Neural crest cell (in vitro differentiated cells): Measurements from ENCODE around the gene C9orf50. TPM values are rescaled to one million over a fixed set of nuclear protein-coding genes. Genes with fewer than 3 reads are reported as not detected.

Experiments used
- DNase-seq: peaks from one replicate; pipeline ENCODE4 v3.0.0; 2021; ENCODE audit warnings: low read depth, mixed read lengths, low spot score
- H3K27ac Mint-ChIP-seq: one replicate; pipeline ENCODE4 v1.8.0; 2021; ENCODE audit warnings: mild to moderate bottlenecking, mixed read lengths; ENCODE audit not compliant: unreplicated experiment
- H3K27me3 Mint-ChIP-seq: 2 replicates; pipeline ENCODE4 v1.8.0; 2021; ENCODE audit warnings: low read depth, mild to moderate bottlenecking, mixed read lengths
- H3K36me3 Mint-ChIP-seq: 2 replicates; pipeline ENCODE4 v1.8.0; 2021; ENCODE audit warnings: low read depth, mild to moderate bottlenecking, mixed read lengths
- H3K4me1 Mint-ChIP-seq: 2 replicates; pipeline ENCODE4 v1.8.0; 2021; ENCODE audit warnings: mixed read lengths
- H3K4me3 Mint-ChIP-seq: one replicate; pipeline ENCODE4 v1.8.0; 2021; ENCODE audit warnings: mild to moderate bottlenecking, mixed read lengths
- H3K9me3 Mint-ChIP-seq: 2 replicates; pipeline ENCODE4 v1.8.0; 2021; ENCODE audit warnings: mixed read lengths
- CTCF ChIP-seq: fragments of 200-600 bp; sonication (generic); conservative IDR thresholded peaks from 2 replicates; pipeline ENCODE4 v1.5.0; 2021; ENCODE audit warnings: antibody characterized with exemption, mild to moderate bottlenecking
- total RNA-seq: library from RNA; stranded (reverse); gene quantifications from 2 replicates; pipeline ENCODE4 v1.2.1, GENCODE V29; 2021

The C9orf50 gene
- total RNA-seq, 1 donor from 2014 or later, result 0.26 TPM

- TF ChIP-seq CTCF, result no peak
- Mint-ChIP-seq H3K27me3 (no peaks in the 10 kb centered on the region), H3K27ac (no peak overlapping the region), H3K4me3 (no peak overlapping the region), H3K4me1 (peaks cover 53% of the 10 kb centered on the region), H3K9me3 (no peaks in the 10 kb centered on the region), H3K36me3 (no peaks in the 10 kb centered on the region)
- no peak for DNase-seq
Observed at GRCh38 chr9:129567329-129567728, 53.6 kb downstream of the C9orf50 start.

- H3K9me3 Mint-ChIP-seq, result no peaks in the 10 kb centered on the region
- no peaks in the 10 kb centered on the region for H3K36me3 Mint-ChIP-seq
- H3K4me1 Mint-ChIP-seq, result peaks cover 56% of the 10 kb centered on the region
- no peak for DNase-seq
- no peaks in the 10 kb centered on the region for H3K27me3 Mint-ChIP-seq
- TF ChIP-seq CTCF, result no peak
- no peak overlapping the region for H3K27ac Mint-ChIP-seq
- H3K4me3 Mint-ChIP-seq, result no peak overlapping the region
Observed at GRCh38 chr9:129566563-129567266, 54.2 kb downstream of the C9orf50 start.

- TF ChIP-seq CTCF, result no peak
- Mint-ChIP-seq H3K4me3 (peak overlapping the region; percentile 31), H3K27ac (no peak overlapping the region), H3K27me3 (no peaks in the 10 kb centered on the region), H3K4me1 (peaks cover 60% of the 10 kb centered on the region), H3K36me3 (no peaks in the 10 kb centered on the region), H3K9me3 (no peaks in the 10 kb centered on the region)
- DNase-seq, result no peak
Observed at GRCh38 chr9:129562917-129563316, 58.0 kb downstream of the C9orf50 start.

DNA sequence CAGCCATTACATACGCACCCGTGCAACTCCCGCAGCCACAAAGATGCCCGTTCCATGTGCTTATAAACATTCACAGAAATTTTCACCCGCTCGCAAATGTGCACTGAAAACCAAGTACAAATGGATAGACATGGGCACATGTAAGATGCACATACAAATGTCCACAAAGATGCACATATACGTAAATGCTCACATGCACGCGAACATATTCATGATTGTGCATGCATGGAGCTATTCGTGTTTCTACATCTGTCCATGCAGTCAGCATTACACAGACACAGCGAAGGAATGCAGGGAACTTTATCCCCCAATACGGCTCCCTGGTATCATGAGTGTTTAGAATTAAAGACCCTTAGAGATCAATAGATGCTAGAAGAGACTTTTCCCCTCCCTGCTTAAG is 58.4 kb downstream of the C9orf50 start:
- no peak overlapping the region for H3K27ac Mint-ChIP-seq
- peaks cover 59% of the 10 kb centered on the region for H3K4me1 Mint-ChIP-seq
- H3K4me3 Mint-ChIP-seq, result peak overlapping the region; percentile 31
- H3K36me3 Mint-ChIP-seq, result no peaks in the 10 kb centered on the region
- no peaks in the 10 kb centered on the region for H3K9me3 Mint-ChIP-seq
- no peak for TF ChIP-seq CTCF
- no peak for DNase-seq
- H3K27me3 Mint-ChIP-seq, result no peaks in the 10 kb centered on the region

Other genes starting within 250 kb of the C9orf50 start
- gene NTMT1, start 5.1 kb upstream of the C9orf50 start, total RNA-seq, result 50.9 and 51.8 TPM in 2 replicates
- 20.9 and 21.9 TPM in 2 replicates for gene ASB6, start 21.1 kb upstream of the C9orf50 start, total RNA-seq
- gene PRRX2, start 44.5 kb upstream of the C9orf50 start, total RNA-seq, result 0.65 and 0.68 TPM in 2 replicates
- 1.1 and 1.2 TPM in 2 replicates for gene PTGES, start 131.9 kb upstream of the C9orf50 start, total RNA-seq
- gene TOR1B, start 182.1 kb upstream of the C9orf50 start, total RNA-seq, result 16.6 and 18.0 TPM in 2 replicates
- 36.9 and 40.5 TPM in 2 replicates for gene TOR1A, start 203.0 kb upstream of the C9orf50 start, total RNA-seq
- gene C9orf78, start 214.2 kb upstream of the C9orf50 start, total RNA-seq, result 32.7 and 34.6 TPM in 2 replicates
- 31.1 and 35.9 TPM in 2 replicates for gene USP20, start 214.4 kb upstream of the C9orf50 start, total RNA-seq